ENCODE results near the gene RERE. TPM values are rescaled to one million over a fixed set of nuclear protein-coding genes. Genes with fewer than 3 reads are reported as not detected.

The RERE gene
- polyA plus RNA-seq, 1 of the 3 experiments (the other 2 are of a cell fraction): 8.1 TPM

DNA sequence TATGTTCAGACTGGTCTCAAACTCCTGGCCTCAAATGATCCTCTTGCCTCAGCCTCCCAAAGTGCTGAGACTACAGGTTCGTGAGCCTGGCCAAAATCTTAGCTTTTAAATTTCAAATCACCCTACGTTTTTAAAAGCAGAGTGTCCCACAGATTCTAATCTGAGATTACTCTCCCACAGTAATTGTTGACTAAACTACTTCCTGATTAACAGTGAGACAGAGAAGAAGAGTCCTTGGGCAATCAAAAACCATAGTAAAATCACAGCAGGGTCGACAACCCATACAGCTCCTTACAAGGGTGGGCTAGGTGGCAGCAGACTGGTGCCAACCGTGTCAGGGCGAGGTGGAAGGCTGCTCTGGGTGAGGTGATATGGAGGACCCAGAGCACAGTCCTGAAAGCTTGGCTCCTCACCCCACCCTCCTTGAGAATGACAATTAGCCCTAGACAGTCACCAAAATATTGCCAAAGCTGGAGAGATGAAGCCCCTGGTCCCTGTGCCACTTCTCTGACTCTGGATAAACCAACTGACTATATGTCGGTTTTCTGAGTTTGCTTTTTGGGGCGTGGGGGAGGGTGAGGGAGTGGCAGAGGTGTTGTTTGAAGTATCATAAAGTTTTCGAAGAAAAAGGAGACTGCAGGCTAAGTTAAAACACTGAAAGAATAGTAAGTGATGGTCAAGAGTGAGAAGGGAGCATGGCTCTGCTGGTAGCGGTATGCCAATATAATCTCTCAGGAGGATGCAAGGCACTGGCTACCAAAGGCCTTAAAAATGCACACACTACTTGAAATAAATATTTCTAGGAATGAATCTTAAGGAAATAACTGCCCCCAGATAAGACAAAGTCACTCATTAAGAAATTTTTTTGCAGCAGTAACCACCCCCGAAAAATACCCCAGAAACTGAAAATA lies 412.7 kb downstream of the RERE start:
- H2AFZ ChIP-seq (ENCODE audit: low read depth): no peak overlapping the region
- no peaks in the 10 kb centered on the region for H3K9me3 ChIP-seq
- H3K36me3 ChIP-seq (replicated peaks in 1 of 2; ENCODE audit: control insufficient read depth in 1 of 2, insufficient read depth in 2 of 2, low read length in 1 of 2): peaks cover 13 to 17% of the 10 kb centered on the region in 2 experiments
- H3K79me2 ChIP-seq (ENCODE audit: insufficient read depth): peaks cover 80% of the 10 kb centered on the region
- no peak overlapping the region; a peak in 1 of 4 replicates for H3K27ac ChIP-seq (ENCODE audit: low read depth in 2 of 2, low read length in 1 of 2)
- ChIA-PET CTCF (no interaction called here), POLR2A (no interaction called here)
- no peak overlapping the region for H3K4me2 ChIP-seq
- no peaks in the 10 kb centered on the region for H3K27me3 ChIP-seq (ENCODE audit: insufficient read depth)
- H3K9ac ChIP-seq: no peak overlapping the region
- no peak for DNase-seq
- no peaks in the 10 kb centered on the region for H3K9me2 ChIP-seq
- H3K4me1 ChIP-seq (ENCODE audit: control insufficient read depth in 1 of 2, insufficient read depth in 2 of 2, low read depth in 1 of 2, low read length in 1 of 2): peaks cover 27 to 30% of the 10 kb centered on the region in 2 experiments
- peaks cover 11% of the 10 kb centered on the region for H3F3A ChIP-seq (replicated peaks; ENCODE audit: insufficient read depth)
- no peaks in the 10 kb centered on the region; the same call in 1 of the 2 replicates for H4K20me1 ChIP-seq (ENCODE audit: insufficient read depth)
- WGBS (ENCODE audit: low lambda C conversion rate): 85% methylated on average over 9 of the region's 10 CpGs
- no peak overlapping the region for H3K4me3 ChIP-seq (ENCODE audit: low read depth in 2 of 2, low read length in 1 of 2)
- TF ChIP-seq YY1 (IDR thresholded peaks at IDR 0.05; ENCODE audit: low read depth) (no peak), FOXJ3 (CRISPR knock-in tag; IDR thresholded peaks at IDR 0.05) (no peak), GABPA (IDR thresholded peaks at IDR 0.05; ENCODE audit: low read depth) (no peak), TAF1 (IDR thresholded peaks at IDR 0.05; ENCODE audit: borderline replicate concordance, low read depth, low read length) (no peak), GATA2 (CRISPR knock-in tag; IDR thresholded peaks at IDR 0.05) (no peak), TEAD4 (IDR thresholded peaks at IDR 0.05; ENCODE audit: borderline replicate concordance, insufficient read depth) (no peak), TCF12 (IDR thresholded peaks at IDR 0.05) (no peak)
- TF ChIP-seq, protein P1, sequence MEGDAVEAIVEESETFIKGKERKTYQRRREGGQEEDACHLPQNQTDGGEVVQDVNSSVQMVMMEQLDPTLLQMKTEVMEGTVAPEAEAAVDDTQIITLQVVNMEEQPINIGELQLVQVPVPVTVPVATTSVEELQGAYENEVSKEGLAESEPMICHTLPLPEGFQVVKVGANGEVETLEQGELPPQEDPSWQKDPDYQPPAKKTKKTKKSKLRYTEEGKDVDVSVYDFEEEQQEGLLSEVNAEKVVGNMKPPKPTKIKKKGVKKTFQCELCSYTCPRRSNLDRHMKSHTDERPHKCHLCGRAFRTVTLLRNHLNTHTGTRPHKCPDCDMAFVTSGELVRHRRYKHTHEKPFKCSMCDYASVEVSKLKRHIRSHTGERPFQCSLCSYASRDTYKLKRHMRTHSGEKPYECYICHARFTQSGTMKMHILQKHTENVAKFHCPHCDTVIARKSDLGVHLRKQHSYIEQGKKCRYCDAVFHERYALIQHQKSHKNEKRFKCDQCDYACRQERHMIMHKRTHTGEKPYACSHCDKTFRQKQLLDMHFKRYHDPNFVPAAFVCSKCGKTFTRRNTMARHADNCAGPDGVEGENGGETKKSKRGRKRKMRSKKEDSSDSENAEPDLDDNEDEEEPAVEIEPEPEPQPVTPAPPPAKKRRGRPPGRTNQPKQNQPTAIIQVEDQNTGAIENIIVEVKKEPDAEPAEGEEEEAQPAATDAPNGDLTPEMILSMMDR (IDR thresholded peaks at IDR 0.05): no peak

DNA sequence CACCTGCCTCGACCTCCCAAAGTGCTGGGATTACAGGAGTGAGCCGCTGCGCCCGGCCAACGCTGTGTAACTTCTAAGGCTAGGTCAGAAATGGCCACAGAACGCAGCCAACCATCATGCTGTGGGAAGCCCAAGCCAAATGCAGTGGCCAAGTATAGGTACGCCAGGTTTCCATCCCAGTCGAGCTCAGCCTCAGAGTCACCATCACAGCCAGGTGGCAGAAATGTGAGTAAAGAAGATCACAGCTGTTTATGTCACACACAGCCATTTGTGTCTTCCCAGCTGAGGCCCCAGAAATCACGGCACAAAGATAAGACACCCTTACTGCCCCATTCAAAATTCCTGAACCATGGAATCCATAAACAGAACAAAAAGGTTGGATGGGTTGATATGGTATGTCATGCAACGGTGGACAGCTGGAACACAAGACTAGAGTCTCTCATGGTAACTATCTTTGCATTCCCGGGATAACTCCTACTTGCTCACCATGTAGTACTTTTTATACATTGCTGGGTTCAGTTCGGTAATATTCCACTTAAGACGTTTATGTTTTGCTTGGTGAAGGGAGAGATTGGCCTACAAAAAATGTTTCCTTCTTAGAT lies 415.2 kb downstream of the RERE start:
- CTCF ChIA-PET: no interaction called here
- POLR2A ChIA-PET: no interaction called here
- 98% methylated on average over 12 of the region's 13 CpGs for WGBS (ENCODE audit: low lambda C conversion rate)

More for the DNA sequence above, 415.2 kb downstream of the RERE start:
- peaks cover 14% of the 10 kb centered on the region for H3F3A ChIP-seq (replicated peaks; ENCODE audit: insufficient read depth)
- TF ChIP-seq TEAD4 (IDR thresholded peaks at IDR 0.05; ENCODE audit: borderline replicate concordance, insufficient read depth) (no peak), NRF1 (IDR thresholded peaks at IDR 0.05; ENCODE audit: low read depth, low read length) (no peak), RFX5 (IDR thresholded peaks at IDR 0.05; ENCODE audit: low read length) (no peak), TAF1 (IDR thresholded peaks at IDR 0.05; ENCODE audit: borderline replicate concordance, low read depth, low read length) (no peak)
- TF ChIP-seq, protein P2, sequence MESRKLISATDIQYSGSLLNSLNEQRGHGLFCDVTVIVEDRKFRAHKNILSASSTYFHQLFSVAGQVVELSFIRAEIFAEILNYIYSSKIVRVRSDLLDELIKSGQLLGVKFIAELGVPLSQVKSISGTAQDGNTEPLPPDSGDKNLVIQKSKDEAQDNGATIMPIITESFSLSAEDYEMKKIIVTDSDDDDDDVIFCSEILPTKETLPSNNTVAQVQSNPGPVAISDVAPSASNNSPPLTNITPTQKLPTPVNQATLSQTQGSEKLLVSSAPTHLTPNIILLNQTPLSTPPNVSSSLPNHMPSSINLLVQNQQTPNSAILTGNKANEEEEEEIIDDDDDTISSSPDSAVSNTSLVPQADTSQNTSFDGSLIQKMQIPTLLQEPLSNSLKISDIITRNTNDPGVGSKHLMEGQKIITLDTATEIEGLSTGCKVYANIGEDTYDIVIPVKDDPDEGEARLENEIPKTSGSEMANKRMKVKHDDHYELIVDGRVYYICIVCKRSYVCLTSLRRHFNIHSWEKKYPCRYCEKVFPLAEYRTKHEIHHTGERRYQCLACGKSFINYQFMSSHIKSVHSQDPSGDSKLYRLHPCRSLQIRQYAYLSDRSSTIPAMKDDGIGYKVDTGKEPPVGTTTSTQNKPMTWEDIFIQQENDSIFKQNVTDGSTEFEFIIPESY (IDR thresholded peaks at IDR 0.05; ENCODE audit: borderline replicate concordance, low read depth): no peak
- TF ChIP-seq, protein P3, sequence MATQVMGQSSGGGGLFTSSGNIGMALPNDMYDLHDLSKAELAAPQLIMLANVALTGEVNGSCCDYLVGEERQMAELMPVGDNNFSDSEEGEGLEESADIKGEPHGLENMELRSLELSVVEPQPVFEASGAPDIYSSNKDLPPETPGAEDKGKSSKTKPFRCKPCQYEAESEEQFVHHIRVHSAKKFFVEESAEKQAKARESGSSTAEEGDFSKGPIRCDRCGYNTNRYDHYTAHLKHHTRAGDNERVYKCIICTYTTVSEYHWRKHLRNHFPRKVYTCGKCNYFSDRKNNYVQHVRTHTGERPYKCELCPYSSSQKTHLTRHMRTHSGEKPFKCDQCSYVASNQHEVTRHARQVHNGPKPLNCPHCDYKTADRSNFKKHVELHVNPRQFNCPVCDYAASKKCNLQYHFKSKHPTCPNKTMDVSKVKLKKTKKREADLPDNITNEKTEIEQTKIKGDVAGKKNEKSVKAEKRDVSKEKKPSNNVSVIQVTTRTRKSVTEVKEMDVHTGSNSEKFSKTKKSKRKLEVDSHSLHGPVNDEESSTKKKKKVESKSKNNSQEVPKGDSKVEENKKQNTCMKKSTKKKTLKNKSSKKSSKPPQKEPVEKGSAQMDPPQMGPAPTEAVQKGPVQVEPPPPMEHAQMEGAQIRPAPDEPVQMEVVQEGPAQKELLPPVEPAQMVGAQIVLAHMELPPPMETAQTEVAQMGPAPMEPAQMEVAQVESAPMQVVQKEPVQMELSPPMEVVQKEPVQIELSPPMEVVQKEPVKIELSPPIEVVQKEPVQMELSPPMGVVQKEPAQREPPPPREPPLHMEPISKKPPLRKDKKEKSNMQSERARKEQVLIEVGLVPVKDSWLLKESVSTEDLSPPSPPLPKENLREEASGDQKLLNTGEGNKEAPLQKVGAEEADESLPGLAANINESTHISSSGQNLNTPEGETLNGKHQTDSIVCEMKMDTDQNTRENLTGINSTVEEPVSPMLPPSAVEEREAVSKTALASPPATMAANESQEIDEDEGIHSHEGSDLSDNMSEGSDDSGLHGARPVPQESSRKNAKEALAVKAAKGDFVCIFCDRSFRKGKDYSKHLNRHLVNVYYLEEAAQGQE (IDR thresholded peaks at IDR 0.05; ENCODE audit: low read depth, low read length): no peak
- TF ChIP-seq, protein P4, sequence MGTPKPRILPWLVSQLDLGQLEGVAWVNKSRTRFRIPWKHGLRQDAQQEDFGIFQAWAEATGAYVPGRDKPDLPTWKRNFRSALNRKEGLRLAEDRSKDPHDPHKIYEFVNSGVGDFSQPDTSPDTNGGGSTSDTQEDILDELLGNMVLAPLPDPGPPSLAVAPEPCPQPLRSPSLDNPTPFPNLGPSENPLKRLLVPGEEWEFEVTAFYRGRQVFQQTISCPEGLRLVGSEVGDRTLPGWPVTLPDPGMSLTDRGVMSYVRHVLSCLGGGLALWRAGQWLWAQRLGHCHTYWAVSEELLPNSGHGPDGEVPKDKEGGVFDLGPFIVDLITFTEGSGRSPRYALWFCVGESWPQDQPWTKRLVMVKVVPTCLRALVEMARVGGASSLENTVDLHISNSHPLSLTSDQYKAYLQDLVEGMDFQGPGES (IDR thresholded peaks at IDR 0.05; ENCODE audit: low read depth, low read length): no peak
- no peak overlapping the region for H3K4me3 ChIP-seq (ENCODE audit: low read depth in 2 of 2, low read length in 1 of 2)
- no peak overlapping the region for H3K4me2 ChIP-seq
- no peaks in the 10 kb centered on the region for H3K9me2 ChIP-seq
- no peak overlapping the region for H3K9ac ChIP-seq
- H3K4me1 ChIP-seq (ENCODE audit: control insufficient read depth in 1 of 2, insufficient read depth in 2 of 2, low read depth in 1 of 2, low read length in 1 of 2): peaks cover 14 to 21% of the 10 kb centered on the region in 2 experiments; a peak in 3 of 4 replicates
- H4K20me1 ChIP-seq (ENCODE audit: insufficient read depth): peaks cover 5% of the 10 kb centered on the region; the same call in 1 of the 2 replicates
- no peak for DNase-seq
- H3K9me3 ChIP-seq: no peaks in the 10 kb centered on the region
- peaks cover 68% of the 10 kb centered on the region for H3K79me2 ChIP-seq (ENCODE audit: insufficient read depth)
- peaks cover 15% of the 10 kb centered on the region in 2 experiments for H3K36me3 ChIP-seq (replicated peaks in 1 of 2; ENCODE audit: control insufficient read depth in 1 of 2, insufficient read depth in 2 of 2, low read length in 1 of 2)
- no peaks in the 10 kb centered on the region for H3K27me3 ChIP-seq (ENCODE audit: insufficient read depth)
- H2AFZ ChIP-seq (ENCODE audit: low read depth): no peak overlapping the region
- no peak overlapping the region for H3K27ac ChIP-seq (ENCODE audit: low read depth in 2 of 2, low read length in 1 of 2)

Measured in SK-N-SH (cell line).